ENCODE results near the gene IP6K2. TPM values are rescaled to one million over a fixed set of nuclear protein-coding genes. Genes with fewer than 3 reads are reported as not detected.

Gene IP6K2
- total RNA-seq, 4 donors from 2014 or later = 64.3 to 145 (median 93.0) TPM

DNA sequence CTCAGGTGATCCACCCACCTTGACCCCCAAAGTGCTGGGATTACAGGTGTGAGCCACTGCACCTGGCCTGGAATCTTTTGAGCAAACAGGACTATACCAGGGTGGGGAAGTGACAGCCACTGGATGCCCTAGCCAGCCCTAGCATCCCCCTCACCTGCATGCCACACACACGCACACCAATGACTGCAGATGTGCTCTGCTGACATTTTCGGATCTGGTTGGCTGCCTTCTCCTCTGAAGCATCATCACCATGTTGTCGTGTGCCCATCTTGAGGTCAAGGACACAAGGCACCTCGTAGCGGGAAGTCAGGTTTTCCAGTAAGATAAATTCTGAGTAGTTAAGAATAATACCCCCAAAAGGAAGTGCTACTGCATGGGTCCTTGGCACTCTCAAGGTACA is 27.6 kb downstream of the IP6K2 start:
- intact Hi-C loops (cut with DNase I) = no loop called here
- H3K4me3 ChIP-seq (replicated peaks in 1 of 3) = no peak overlapping the region
- peaks cover 62 to 69% of the 10 kb centered on the region in 2 donors for H3K36me3 ChIP-seq
- 71 to 88% methylated on average over 5 of the region's 5 CpGs for WGBS, 2 donors
- H3K9me3 ChIP-seq = no peaks in the 10 kb centered on the region
- peaks cover 12 to 16% of the 10 kb centered on the region in 2 donors for H3K4me1 ChIP-seq
- H3K27me3 ChIP-seq = no peaks in the 10 kb centered on the region
- no peak for TF ChIP-seq POLR2A (IDR thresholded peaks at IDR 0.05)
- TF ChIP-seq, protein P1, sequence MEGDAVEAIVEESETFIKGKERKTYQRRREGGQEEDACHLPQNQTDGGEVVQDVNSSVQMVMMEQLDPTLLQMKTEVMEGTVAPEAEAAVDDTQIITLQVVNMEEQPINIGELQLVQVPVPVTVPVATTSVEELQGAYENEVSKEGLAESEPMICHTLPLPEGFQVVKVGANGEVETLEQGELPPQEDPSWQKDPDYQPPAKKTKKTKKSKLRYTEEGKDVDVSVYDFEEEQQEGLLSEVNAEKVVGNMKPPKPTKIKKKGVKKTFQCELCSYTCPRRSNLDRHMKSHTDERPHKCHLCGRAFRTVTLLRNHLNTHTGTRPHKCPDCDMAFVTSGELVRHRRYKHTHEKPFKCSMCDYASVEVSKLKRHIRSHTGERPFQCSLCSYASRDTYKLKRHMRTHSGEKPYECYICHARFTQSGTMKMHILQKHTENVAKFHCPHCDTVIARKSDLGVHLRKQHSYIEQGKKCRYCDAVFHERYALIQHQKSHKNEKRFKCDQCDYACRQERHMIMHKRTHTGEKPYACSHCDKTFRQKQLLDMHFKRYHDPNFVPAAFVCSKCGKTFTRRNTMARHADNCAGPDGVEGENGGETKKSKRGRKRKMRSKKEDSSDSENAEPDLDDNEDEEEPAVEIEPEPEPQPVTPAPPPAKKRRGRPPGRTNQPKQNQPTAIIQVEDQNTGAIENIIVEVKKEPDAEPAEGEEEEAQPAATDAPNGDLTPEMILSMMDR (IDR thresholded peaks at IDR 0.05) = no peak
- no peak overlapping the region for H3K27ac ChIP-seq
- no peak for DNase-seq

DNA sequence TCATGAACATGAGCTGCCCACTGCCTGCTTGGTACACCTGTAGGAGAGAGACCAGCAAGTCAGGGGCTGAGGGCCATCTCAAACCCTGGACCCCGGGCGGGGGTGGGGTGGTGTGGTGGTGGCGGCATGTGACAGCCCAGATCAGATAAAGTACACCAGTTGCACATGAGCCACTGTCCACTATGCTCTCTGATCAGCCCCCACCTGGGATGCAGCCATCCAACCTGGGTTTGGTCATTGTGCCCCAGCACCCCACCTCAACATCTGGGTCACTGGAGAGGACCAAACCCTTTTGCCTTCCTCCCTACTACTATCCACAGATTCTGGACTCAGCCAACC is 28.3 kb downstream of the IP6K2 start:
- Histone ChIP-seq H3K27ac (no peak overlapping the region), H3K9me3 (no peaks in the 10 kb centered on the region), H3K4me1 (peaks cover 18 to 19% of the 10 kb centered on the region in 2 donors), H3K36me3 (peaks cover 55 to 64% of the 10 kb centered on the region in 2 donors), H3K4me3 (replicated peaks in 1 of 3) (no peak overlapping the region), H3K27me3 (no peaks in the 10 kb centered on the region)
- intact Hi-C loops (cut with DNase I) = no loop called here
- DNase-seq = no peak
- no peak for TF ChIP-seq POLR2A (IDR thresholded peaks at IDR 0.05)
- TF ChIP-seq, protein P1 (IDR thresholded peaks at IDR 0.05) = no peak
- 100% methylated on average over 1 to 2 of the region's 3 CpGs for WGBS, 2 donors

DNA sequence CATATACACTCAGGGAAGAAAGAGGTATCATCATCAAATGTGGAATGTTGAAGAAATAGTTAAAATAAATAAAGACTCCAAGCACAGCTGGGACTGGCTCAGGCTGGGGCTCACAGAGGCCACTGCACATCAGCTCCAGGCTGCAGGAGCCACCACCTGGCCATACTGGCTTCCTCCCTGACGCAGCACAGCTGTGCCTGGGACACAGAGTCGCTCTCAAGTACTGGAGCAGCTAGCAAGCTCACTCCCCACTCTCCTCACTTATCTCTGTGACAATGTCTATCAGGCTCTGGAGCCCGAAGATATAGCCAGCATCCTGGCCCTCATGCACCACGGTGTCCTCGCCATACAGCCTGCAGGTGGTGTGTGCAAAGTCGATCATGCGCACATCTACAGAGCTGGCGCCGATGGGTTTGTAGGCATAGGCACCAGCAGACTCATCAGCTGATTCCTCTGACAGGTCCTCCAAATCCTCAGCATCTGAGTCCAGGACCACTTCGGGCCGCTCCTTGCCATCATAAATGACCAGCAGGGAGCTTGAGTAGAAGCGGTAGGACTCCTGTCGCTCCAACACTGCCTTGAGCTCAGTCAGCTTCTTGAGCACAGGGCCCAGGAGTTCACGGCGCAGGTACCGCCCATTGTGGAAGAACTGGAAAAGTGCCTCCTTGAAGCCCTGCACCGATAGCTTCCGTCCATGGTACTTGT is 28.8 kb downstream of the IP6K2 start:
- WGBS, 2 donors = 92 to 94% methylated on average over 10 to 17 of the region's 18 CpGs
- H3K4me3 ChIP-seq (replicated peaks in 1 of 3) = no peak overlapping the region
- TF ChIP-seq, protein P1 (IDR thresholded peaks at IDR 0.05) = no peak
- no peak for TF ChIP-seq POLR2A (IDR thresholded peaks at IDR 0.05)
- no peak overlapping the region for H3K27ac ChIP-seq
- intact Hi-C loops (cut with DNase I) = no loop called here
- DNase-seq = no peak
- H3K4me1 ChIP-seq = peaks cover 22 to 24% of the 10 kb centered on the region in 2 donors
- no peaks in the 10 kb centered on the region for H3K27me3 ChIP-seq
- H3K9me3 ChIP-seq = no peaks in the 10 kb centered on the region
- H3K36me3 ChIP-seq = peaks cover 50 to 58% of the 10 kb centered on the region in 2 donors

DNA sequence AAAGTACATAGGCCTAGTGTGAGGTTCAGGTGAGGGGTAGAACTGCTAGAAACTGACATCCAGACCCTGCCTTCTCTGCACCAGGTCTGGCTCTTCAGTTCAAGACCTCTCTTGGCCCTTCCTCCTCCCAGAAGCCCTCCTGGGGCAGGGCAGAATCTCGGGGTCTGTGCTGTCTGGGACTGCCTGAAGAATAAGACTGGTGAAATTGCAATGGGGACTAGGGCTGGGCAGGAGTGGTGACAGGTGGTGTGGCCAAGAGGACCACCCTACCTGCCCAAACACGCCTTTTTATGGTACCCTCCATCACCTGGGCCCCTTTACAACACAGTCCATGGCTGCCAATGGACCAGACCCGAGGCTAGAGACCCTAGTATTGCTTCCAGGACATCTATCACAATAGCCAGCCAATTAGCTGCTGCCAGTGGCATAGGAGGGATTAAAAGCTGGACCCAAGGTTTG is 29.8 kb downstream of the IP6K2 start:
- H3K4me1 ChIP-seq = peaks cover 22 to 27% of the 10 kb centered on the region in 2 donors
- no peaks in the 10 kb centered on the region for H3K9me3 ChIP-seq
- H3K27me3 ChIP-seq = no peaks in the 10 kb centered on the region
- intact Hi-C loops (cut with DNase I) = no loop called here
- WGBS, 2 donors = 58 to 79% methylated on average over 3 of the region's 3 CpGs
- DNase-seq = no peak
- peaks cover 40 to 51% of the 10 kb centered on the region in 2 donors for H3K36me3 ChIP-seq
- no peak overlapping the region for H3K4me3 ChIP-seq (replicated peaks in 1 of 3)
- no peak for TF ChIP-seq POLR2A (IDR thresholded peaks at IDR 0.05)
- TF ChIP-seq, protein P1 (IDR thresholded peaks at IDR 0.05) = no peak
- H3K27ac ChIP-seq = no peak overlapping the region

DNA sequence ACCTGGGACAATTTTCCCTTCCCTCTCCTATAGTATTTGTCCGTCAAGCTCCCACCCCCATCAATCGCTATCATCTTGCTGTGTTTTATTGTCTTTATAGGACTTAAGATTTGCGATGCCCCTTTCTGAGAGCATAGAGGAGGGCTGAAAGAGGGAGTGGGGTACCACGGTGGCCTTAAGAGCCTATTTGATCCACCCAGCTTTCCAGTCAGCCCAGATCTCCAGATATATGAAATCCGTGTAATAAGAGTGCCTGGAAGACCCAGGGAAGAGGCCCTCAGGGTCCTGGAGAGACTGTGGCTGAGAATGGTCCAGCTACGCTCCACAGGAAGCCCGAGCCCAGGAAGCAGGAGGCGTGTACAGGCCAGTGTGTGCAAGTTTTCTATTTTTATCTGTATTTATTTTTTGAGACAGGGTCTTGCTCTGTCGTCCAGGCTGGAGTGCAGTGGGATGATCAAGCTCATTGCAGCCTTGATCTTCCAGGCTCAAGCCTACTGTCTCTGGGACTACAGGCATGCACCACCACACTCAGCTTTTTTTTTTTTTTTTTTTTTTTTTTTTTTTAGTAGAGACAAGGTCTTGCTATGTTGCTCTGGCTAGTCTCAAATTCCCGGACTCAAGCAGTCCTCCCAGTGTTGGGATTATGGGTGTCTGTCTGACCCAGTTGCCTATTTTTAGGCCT is 30.3 kb downstream of the IP6K2 start:
- 70 to 71% methylated on average over 10 of the region's 10 CpGs for WGBS, 2 donors
- no peak for TF ChIP-seq POLR2A (IDR thresholded peaks at IDR 0.05)
- TF ChIP-seq, protein P1 (IDR thresholded peaks at IDR 0.05) = no peak
- no peak for DNase-seq
- intact Hi-C loops (cut with DNase I) = no loop called here
- Histone ChIP-seq H3K36me3 (peaks cover 35 to 51% of the 10 kb centered on the region in 2 donors), H3K27ac (peak overlapping the region in 2 of 3 donors; percentile 82 to 85), H3K9me3 (no peaks in the 10 kb centered on the region), H3K4me1 (peaks cover 22 to 27% of the 10 kb centered on the region in 2 donors), H3K27me3 (no peaks in the 10 kb centered on the region), H3K4me3 (replicated peaks in 1 of 3) (no peak overlapping the region)

Measured in thyroid gland (tissue), 4 donors.